ENCODE data around the gene TRIM49D2.

GRCh38 chr11:89922195-89922660 is 1.6 kb upstream of the TRIM49D2 start, which contains the start of gene TRIM49D1:
- TF ChIP-seq YY1 (IDR thresholded peaks at IDR 0.05; ENCODE audit: insufficient read depth, insufficient read length) (no peak), ZNF274 (IDR thresholded peaks at IDR 0.05; ENCODE audit: low read depth, low read length) (no peak)

All from NT2/D1 (cell line).